Measurements from ENCODE around the gene SPEM3. TPM values are rescaled to one million over a fixed set of nuclear protein-coding genes. Genes with fewer than 3 reads are reported as not detected.

Gene SPEM3
- total and polyA plus RNA-seq, 2 experiments from 2014 or later, result not detected

DNA sequence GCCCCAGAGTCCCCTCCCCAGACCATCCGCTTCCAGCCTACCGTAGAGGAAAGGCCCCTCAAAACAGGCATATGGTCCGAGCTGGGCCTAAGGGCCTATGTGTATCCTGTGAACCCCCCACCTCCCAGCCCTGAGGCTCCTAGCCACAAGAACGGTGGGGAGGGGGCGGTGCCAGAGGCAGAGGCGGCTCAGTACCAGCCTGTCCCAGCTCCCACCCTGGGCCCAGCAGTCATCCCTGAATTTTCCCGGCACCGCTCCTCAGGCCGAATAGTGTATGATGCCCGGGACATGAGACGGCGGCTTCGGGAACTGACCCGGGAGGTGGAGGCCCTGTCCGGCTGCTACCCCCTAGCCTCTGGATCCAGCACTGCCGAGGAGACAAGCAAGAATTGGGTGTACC, 7.5 kb upstream of the SPEM3 start:
- H3K79me2 ChIP-seq, result no peaks in the 10 kb centered on the region
- no peaks in the 10 kb centered on the region for H3K27me3 ChIP-seq
- no peaks in the 10 kb centered on the region for H3K9me3 ChIP-seq (ENCODE audit: low read depth)
- no peaks in the 10 kb centered on the region for H4K20me1 ChIP-seq (ENCODE audit: insufficient read depth, poor library complexity, severe bottlenecking)
- no peak overlapping the region for H2AFZ ChIP-seq
- no peak overlapping the region for H3K27ac ChIP-seq
- no peaks in the 10 kb centered on the region for H3K36me3 ChIP-seq (replicated peaks; ENCODE audit: insufficient read depth, low read depth)
- DNase-seq (ENCODE audit: low spot score), result no peak
- H3K4me2 ChIP-seq, result no peak overlapping the region
- 94% methylated on average over 16 of the region's 16 CpGs for WGBS (ENCODE audit: low lambda C conversion rate, missing lambda C conversion rate)
- no peaks in the 10 kb centered on the region for H3K9me2 ChIP-seq (replicated peaks; ENCODE audit: insufficient read depth)
- no peak overlapping the region for H3K4me3 ChIP-seq
- no peaks in the 10 kb centered on the region for H3K4me1 ChIP-seq (ENCODE audit: insufficient read depth)
- TF ChIP-seq EZH2phosphoT487 (IDR thresholded peaks at IDR 0.05; ENCODE audit: low read depth, severe bottlenecking, unreplicated experiment) (no peak), EZH2 (IDR thresholded peaks at IDR 0.05; ENCODE audit: borderline replicate concordance) (no peak)
- TF ChIP-seq, protein P1, sequence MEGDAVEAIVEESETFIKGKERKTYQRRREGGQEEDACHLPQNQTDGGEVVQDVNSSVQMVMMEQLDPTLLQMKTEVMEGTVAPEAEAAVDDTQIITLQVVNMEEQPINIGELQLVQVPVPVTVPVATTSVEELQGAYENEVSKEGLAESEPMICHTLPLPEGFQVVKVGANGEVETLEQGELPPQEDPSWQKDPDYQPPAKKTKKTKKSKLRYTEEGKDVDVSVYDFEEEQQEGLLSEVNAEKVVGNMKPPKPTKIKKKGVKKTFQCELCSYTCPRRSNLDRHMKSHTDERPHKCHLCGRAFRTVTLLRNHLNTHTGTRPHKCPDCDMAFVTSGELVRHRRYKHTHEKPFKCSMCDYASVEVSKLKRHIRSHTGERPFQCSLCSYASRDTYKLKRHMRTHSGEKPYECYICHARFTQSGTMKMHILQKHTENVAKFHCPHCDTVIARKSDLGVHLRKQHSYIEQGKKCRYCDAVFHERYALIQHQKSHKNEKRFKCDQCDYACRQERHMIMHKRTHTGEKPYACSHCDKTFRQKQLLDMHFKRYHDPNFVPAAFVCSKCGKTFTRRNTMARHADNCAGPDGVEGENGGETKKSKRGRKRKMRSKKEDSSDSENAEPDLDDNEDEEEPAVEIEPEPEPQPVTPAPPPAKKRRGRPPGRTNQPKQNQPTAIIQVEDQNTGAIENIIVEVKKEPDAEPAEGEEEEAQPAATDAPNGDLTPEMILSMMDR (IDR thresholded peaks at IDR 0.05; ENCODE audit: poor library complexity), result no peak

DNA sequence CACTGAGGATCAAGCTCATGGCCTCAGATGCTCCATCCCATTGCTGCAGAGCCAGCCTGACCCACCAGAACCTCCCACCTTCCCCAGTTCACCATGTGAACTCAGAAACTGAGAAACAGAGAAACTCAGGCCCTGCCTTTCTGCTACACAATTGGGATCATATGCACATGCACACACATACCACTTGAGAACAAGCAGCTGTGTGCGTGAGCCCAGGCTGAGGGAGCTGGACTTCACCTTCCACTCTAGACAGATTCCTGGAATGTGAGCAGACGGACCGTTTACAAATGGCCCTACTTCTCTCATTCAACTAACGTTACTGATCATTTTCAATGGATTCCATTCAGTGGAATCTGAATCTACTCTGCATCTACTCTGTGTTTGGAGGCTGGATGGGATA, 5.0 kb upstream of the SPEM3 start:
- no peaks in the 10 kb centered on the region for H3K9me3 ChIP-seq (ENCODE audit: low read depth)
- H3K79me2 ChIP-seq, result no peaks in the 10 kb centered on the region
- no peak overlapping the region for H3K4me2 ChIP-seq
- 69% methylated on average over 4 of the region's 4 CpGs for WGBS (ENCODE audit: low lambda C conversion rate, missing lambda C conversion rate)
- no peak for DNase-seq (ENCODE audit: low spot score)
- H2AFZ ChIP-seq, result no peak overlapping the region
- no peaks in the 10 kb centered on the region for H4K20me1 ChIP-seq (ENCODE audit: insufficient read depth, poor library complexity, severe bottlenecking)
- H3K36me3 ChIP-seq (replicated peaks; ENCODE audit: insufficient read depth, low read depth), result no peaks in the 10 kb centered on the region
- no peaks in the 10 kb centered on the region for H3K27me3 ChIP-seq
- no peak overlapping the region for H3K4me3 ChIP-seq
- H3K27ac ChIP-seq, result no peak overlapping the region
- H3K4me1 ChIP-seq (ENCODE audit: insufficient read depth), result no peaks in the 10 kb centered on the region
- H3K9me2 ChIP-seq (replicated peaks; ENCODE audit: insufficient read depth), result no peaks in the 10 kb centered on the region
- no peak for TF ChIP-seq EZH2 (IDR thresholded peaks at IDR 0.05; ENCODE audit: borderline replicate concordance)
- TF ChIP-seq, protein P1 (IDR thresholded peaks at IDR 0.05; ENCODE audit: poor library complexity), result no peak
- TF ChIP-seq EZH2phosphoT487 (IDR thresholded peaks at IDR 0.05; ENCODE audit: low read depth, severe bottlenecking, unreplicated experiment), result no peak

DNA sequence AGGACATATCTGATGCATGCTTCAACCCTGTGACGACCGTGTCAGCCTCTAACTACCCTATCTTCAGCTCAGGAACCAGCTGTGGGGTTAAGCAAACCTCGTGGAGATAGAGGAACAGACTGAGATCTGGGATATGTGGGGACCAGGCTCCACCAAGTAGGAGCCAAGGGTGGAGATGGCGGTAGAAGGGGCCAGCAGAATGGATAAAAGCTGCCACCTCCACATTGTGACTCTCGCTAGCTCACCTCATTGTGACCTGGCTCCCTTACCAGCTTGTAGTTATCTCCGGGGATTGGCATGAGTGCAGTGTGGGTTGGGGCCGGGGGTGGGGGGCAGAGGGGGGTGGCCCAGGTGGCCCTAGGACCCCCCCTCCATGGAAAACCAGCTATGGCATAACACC, 3.3 kb upstream of the SPEM3 start, which contains the start of gene SPEM2:
TSS of gene SPEM2 (plus strand) at position 301 of the 400 bp plus-strand sequence. CDS start at position 374, 73 bp downstream.
- no peak for DNase-seq (ENCODE audit: low spot score)
- no peak within 1 kb of the TSS for H3K27ac ChIP-seq
- no peaks in the 10 kb centered on the region for H3K79me2 ChIP-seq
- H3K27me3 ChIP-seq, result no peaks in the 10 kb centered on the region
- TF ChIP-seq, protein P1 (IDR thresholded peaks at IDR 0.05; ENCODE audit: poor library complexity), result no peak
- no peaks in the 10 kb centered on the region for H3K36me3 ChIP-seq (replicated peaks; ENCODE audit: insufficient read depth, low read depth)
- H3K4me3 ChIP-seq, result no peak within 1 kb of the TSS
- WGBS (ENCODE audit: low lambda C conversion rate, missing lambda C conversion rate), result 84% methylated on average over 7 of the region's 7 CpGs
- no peaks in the 10 kb centered on the region for H3K9me3 ChIP-seq (ENCODE audit: low read depth)
- no peak within 1 kb of the TSS for H2AFZ ChIP-seq
- no peaks in the 10 kb centered on the region for H4K20me1 ChIP-seq (ENCODE audit: insufficient read depth, poor library complexity, severe bottlenecking)
- no peaks in the 10 kb centered on the region for H3K4me1 ChIP-seq (ENCODE audit: insufficient read depth)
- no peak within 1 kb of the TSS for H3K4me2 ChIP-seq
- H3K9me2 ChIP-seq (replicated peaks; ENCODE audit: insufficient read depth), result no peaks in the 10 kb centered on the region

DNA sequence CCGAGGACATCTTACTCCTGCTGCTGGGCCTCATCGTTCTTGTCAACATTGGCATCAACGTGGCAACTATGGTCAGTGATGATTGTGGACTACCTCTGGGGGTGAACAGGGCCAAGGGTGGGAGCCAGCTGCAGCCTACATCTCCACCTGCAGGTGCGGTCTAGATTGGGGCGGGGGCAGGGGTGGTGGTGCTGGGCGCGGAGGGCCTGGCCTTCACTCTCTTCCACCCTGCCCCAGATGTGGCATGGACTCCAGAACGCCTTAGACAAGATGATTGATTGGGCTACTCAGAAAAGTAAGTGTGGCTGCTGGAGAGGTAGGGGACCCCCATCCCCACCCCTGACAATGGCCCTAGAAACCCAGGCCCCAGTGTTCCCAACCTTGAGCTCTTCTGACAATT, 2.9 kb upstream of the SPEM3 start:
- Histone ChIP-seq H3K4me2 (no peak overlapping the region), H3K4me1 (ENCODE audit: insufficient read depth) (no peaks in the 10 kb centered on the region), H3K9me3 (ENCODE audit: low read depth) (no peaks in the 10 kb centered on the region), H3K4me3 (no peak overlapping the region), H3K27me3 (no peaks in the 10 kb centered on the region), H3K36me3 (replicated peaks; ENCODE audit: insufficient read depth, low read depth) (no peaks in the 10 kb centered on the region), H3K27ac (no peak overlapping the region), H2AFZ (no peak overlapping the region), H4K20me1 (ENCODE audit: insufficient read depth, poor library complexity, severe bottlenecking) (no peaks in the 10 kb centered on the region), H3K79me2 (no peaks in the 10 kb centered on the region), H3K9me2 (replicated peaks; ENCODE audit: insufficient read depth) (no peaks in the 10 kb centered on the region)
- TF ChIP-seq EZH2phosphoT487 (IDR thresholded peaks at IDR 0.05; ENCODE audit: low read depth, severe bottlenecking, unreplicated experiment) (no peak), EZH2 (IDR thresholded peaks at IDR 0.05; ENCODE audit: borderline replicate concordance) (no peak)
- TF ChIP-seq, protein P1 (IDR thresholded peaks at IDR 0.05; ENCODE audit: poor library complexity), result no peak
- 87% methylated on average over 8 of the region's 8 CpGs for WGBS (ENCODE audit: low lambda C conversion rate, missing lambda C conversion rate)
- no peak for DNase-seq (ENCODE audit: low spot score)
